CD4-positive, alpha-beta T cell treated with Interleukin-4 for 4 hours (primary cell): ENCODE measurements around the gene ZNF565.
"Not testable (repeated sequence)": the region's sequence is repeated elsewhere in the genome, so short reads cannot be mapped to it uniquely, and the experiment has no call there.

Source experiments
- DNase-seq: peaks from one replicate; pipeline ENCODE4 v3.0.0-alpha.2; 2020

Gene ZNF565

DNA sequence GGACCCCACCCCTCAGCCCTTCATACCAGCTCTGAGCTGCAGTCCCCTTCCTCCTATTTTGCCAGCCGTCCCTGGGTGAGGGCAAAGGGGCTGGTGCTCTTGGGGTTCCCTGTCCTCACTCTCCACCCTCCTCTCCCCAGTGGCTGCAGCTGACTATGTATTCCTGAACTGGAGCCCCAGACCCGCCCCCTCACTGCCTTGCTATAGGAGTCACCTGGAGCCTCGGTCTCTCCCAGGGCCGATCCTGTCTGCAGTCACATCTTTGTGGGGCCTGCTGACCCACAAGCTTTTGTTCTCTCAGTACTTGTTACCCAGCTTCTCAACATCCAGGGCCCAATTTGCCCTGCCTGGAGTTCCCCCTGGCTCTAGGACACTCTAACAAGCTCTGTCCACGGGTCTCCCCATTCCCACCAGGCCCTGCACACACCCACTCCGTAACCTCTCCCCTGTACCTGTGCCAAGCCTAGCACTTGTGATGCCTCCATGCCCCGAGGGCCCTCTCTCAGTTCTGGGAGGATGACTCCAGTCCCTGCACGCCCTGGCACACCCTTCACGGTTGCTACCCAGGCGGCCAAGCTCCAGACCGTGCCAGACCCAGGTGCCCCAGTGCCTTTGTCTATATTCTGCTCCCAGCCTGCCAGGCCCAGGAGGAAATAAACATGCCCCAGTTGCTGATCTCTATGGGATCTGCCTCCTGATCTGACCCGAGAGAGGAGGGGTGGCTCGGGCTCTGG is 64.6 kb downstream of the ZNF565 start:
- DNase-seq, result no peak

GRCh38 chr19:36144624-36145023 is 69.8 kb downstream of the ZNF565 start:
- DNase-seq, result no peak

GRCh38 chr19:36142496-36142895 is 72.0 kb downstream of the ZNF565 start:
- no peak for DNase-seq

DNA sequence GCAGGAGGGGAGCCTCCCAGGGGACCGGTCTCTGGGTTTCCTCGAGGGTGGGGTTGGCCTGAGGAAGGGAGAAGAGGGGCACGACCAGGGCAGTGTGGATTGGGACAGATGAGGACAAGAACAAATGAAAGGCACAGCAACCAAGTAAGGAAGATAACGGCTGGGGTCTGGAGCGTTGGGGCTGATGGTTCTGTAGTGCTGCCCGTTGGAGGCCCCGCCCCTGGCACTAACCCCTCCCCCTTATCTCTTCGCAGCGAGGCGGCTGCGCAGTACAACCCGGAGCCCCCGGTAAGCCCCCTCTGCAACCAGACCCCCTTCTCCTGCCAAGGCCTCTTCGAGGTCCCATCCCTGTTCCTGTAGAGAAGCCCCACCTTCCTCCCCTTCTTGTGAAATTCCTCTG is 72.4 kb downstream of the ZNF565 start:
- no peak for DNase-seq

GRCh38 chr19:36141039-36141927 is 73.2 kb downstream of the ZNF565 start:
- DNase-seq, result peak; percentile 88

- no peak for DNase-seq
These were observed 74.0 kb downstream of the ZNF565 start for GRCh38 chr19:36140304-36141038.

- peak; percentile 94 for DNase-seq
These were observed 74.8 kb downstream of the ZNF565 start, which contains the start of gene CAPNS1 for GRCh38 chr19:36139473-36140303. Gene CAPNS1, plus strand, starts transcription at chr19:36140066. Its CDS starts 946 bp downstream, at chr19:36141012.

GRCh38 chr19:36139120-36139472 is 75.4 kb downstream of the ZNF565 start:
- no peak for DNase-seq

DNA sequence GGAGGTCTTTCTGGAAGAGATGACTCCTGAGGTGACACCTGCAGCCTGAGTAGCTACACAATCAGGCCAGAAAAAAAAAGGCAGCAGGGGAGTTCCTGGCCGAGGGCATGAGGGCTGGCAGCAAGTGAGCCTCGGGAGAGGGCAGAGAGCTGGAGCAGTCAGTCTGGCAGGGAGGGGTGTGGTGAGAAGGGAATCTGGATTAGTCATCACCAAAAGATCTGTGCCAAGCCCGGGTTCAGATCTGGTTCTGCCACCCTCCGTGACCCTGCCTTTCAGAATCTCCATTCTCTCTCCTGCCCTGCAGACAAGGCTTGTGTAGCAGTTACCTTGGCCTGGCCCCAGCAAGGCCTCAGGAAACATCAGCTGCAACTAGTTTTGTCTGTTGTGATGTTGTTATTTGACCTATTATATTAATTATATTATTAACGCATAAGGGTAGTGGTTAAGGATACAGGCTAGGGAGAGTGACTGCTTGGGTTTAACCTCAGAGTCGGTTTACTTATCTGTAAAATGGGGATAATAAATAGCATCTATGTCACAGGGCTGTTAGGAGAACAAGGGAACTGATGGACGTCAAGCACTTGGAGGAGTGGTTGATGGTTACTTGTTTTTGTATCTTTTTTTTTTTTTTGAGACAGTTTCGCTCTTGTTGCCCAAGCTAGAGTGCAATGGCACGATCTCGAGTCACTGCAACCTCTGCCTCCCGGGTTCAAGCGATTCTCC is 77.3 kb downstream of the ZNF565 start:
- DNase-seq, result peak; percentile 28

DNA sequence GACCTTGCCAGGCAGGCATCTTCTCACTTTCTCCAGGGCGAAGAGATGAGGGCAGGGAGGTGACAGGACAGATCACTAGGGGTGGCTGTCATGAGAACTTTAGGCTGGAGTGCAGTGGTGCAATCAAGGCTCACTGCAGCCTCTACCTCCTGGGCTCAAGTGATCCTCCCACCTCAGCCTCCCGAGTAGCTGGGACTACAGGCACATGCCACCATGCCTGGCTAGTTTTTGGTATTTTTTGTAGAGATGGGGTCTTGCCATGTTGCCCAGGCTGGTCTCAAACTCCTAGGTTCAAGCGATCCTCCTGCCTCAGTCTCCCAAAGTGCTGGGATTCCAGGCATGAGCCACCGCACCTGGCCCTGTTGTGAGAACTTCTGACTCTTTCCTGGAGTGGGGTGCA is 79.6 kb downstream of the ZNF565 start:
- not testable (repeated sequence) for DNase-seq
